Dedifferentiated amniotic fluid mesenchymal stem cell (primary cell): ENCODE data around the gene CDC42BPG.
"Not testable (repeated sequence)": the region's sequence is repeated elsewhere in the genome, so short reads cannot be mapped to it uniquely, and the experiment has no call there.

Source experiments
- DNase-seq: peaks from one replicate; pipeline ENCODE4 v3.0.0-alpha.2; 2016; ENCODE audit errors: extremely low spot score

Gene CDC42BPG

GRCh38 chr11:64849598-64850356 lies 5.3 kb upstream of the CDC42BPG start:
- no peak for DNase-seq

GRCh38 chr11:64848826-64849597 lies 4.6 kb upstream of the CDC42BPG start:
- no peak for DNase-seq

- DNase-seq, result no peak
Measured at GRCh38 chr11:64848214-64848825, 3.9 kb upstream of the CDC42BPG start.

- peak; percentile 81 for DNase-seq
Measured at GRCh38 chr11:64846998-64847666, 2.7 kb upstream of the CDC42BPG start.

DNA sequence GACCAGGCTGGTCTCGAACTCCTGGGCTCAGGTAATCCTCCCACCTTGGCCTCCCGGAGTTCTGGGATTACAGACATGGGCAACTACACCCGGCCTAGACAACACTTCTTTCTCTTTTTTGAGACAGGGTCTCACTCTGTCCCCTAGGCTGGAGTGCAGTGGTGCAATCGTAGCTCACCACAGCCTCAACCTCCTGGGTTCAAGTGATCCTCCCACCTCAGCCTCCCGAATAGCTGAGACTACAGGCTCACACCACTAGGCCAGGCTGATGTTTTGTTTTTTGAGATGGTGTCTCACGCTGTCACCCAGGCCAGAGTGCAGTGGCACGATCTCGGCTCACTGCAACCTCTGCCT lies 1.3 kb upstream of the CDC42BPG start:
- not testable (repeated sequence) for DNase-seq

- DNase-seq, result no peak
Measured at GRCh38 chr11:64845129-64845775, 799 bp upstream of the CDC42BPG start.

- no peak for DNase-seq
Measured at GRCh38 chr11:64843686-64844329, 645 bp downstream of the CDC42BPG start.

DNA sequence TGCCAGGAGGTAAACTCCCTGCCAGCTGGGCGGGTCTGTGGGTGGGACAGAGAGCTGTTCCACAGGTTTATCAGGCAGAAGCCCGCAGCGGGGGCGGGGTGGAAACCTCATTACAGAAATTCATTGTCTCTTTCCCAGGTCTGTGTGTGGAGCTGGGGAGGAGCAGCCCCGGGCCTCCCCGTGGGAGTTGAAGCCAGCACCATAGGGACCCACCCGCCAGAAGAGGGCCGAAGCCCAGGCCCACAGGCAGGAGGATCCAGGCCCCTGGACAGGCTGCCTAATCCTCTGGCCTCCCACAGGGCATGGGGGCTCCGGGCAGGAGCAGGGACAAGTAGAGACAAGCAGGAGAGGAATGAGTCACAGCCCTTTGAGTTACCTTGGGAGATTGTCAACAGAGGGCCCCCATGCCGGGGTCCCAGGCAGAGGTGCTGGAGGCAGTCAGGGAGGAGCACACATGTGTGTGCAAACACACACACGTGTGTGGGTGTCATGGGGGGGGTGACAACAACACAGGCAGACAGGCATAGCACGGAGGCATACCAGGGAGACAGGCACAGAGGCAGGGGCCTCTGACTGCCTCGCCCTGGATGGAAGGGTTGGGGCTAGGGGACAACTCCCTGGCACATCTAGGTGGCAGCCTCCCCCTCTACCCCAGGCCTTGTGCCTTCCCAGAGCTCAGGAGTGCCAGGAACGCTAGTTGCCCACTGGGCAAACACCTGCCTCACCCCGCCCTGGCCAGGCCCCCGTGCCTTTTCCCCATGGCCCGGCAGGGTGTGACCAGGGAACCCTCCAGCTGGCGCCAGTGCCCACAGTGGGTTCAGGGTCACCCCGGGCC lies 1.4 kb downstream of the CDC42BPG start:
- no peak for DNase-seq

GRCh38 chr11:64842366-64842759 lies 2.1 kb downstream of the CDC42BPG start:
- DNase-seq, result no peak

DNA sequence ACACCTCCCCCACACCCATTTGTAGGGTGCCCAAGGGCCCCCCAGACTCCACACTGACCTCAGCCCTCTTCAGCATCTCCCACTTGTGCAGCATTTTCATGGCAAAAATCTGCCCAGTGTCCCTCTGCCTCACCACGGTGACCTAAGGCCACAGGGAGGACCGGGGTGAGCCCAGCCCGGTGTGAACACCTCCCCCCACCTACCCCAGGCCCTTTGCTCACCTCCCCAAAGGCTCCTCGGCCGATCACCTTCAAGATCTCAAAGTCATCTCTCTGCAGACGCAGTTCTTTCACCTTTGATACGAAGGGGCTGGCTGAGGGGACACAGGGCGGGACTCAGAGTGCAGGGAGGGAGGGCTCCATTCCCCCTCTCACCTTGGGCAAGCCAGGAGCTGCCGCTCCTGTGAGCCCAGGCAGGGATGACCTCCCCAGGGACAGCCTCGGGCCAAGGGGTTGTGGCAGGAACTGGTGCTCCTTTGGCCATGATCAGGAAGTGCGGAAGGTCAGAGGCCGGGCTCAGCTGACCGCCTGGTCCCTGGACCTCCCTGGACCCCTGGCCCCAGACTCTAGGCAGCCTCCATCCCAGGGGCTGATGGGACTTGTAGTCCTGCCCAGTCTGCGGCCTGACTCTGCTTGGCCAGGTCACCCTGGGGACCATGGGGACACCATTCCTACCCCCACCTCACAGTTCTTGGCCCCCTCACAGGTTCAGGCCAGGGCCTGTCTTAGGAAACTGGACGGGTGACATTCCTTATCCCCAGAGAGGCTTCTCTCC lies 2.7 kb downstream of the CDC42BPG start:
- no peak for DNase-seq

- DNase-seq, result no peak
Measured at GRCh38 chr11:64839887-64840782, 4.3 kb downstream of the CDC42BPG start.

DNA sequence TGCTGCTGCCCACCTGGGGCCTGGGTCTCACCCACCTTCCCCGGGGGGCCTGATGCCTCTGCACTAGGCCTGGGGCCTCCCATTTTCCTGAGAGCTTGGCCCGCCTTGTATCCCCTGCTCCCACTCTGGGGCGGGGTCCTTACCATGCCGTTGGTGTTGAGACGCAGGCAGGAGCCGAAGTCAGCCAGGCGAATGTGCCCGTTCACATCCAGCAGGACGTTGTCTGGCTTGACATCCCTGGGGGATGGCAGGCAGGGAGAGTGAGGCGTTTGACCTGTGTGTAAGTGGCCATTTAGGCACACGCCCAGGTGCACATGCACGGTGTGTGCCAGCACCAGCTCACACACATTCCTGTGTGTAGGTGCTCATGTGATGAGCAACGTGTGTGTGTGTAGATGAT lies 5.1 kb downstream of the CDC42BPG start:
- DNase-seq, result no peak

GRCh38 chr11:64838600-64839334 lies 5.7 kb downstream of the CDC42BPG start:
- DNase-seq, result no peak

DNA sequence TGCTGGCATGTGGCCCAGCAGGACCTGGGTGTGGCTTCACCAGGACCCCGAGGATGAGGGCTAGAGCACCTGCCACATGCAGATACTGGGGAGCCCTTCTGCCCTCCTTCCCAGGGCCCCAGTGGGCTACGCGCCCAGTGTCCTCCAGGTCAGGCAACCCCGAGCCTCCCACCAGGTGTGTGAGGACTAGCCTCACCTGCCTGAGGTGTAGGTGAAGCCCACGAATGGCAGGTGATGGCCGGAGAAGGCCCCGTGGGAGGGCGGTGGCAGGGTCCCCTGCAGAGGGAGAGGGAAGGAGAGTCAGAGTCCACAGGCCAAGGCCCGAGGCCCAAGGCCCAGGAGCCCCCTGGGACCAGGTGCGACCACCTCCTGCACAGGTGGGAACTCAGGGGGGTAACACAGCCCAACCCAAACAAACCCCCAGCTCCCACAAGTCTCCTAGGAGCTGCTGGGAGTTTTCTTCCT lies 6.5 kb downstream of the CDC42BPG start:
- DNase-seq, result no peak

- no peak for DNase-seq
Measured at GRCh38 chr11:64836448-64837072, 7.9 kb downstream of the CDC42BPG start.

DNA sequence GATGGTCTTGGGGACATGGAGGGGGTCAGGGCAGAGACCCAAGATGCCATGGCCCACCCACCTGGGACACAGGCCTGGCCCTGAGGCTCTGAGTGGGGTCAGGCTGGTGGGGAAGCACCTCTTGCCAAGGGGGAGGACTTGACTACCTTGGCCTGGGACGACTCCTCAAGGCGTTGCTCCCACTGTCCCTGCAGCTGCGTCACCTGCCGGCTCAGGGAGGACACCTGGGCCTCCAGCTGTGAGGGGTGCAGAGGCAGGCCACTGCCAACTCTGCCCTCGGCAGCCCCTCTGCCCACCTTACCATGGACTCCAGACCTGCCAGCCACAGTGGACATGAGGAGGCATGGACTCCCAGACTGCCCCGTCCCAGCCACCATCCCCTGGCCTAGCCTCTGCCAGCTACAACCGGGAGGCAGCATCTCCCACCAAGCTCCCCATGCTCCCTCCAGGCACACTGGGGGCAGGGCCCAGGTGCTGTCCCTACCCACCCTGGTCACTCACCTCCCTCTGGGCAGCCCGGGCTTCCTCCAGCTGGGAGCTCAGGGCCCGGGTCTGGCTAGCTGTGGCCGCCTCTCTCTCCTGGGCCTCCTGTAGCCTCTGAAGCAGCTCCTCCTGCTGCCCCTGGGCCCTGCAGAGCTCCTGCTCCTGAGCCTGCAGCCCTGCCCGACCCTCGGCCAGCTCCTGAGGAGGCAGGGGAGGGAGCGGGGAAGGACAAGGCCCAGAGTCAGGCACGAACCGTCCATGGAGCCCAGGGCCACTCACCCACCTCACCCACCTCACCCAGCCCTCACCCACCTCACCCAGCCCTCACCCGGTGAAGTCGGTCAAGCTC lies 8.6 kb downstream of the CDC42BPG start:
- no peak for DNase-seq
